ENCODE data around the gene KNSTRN. TPM values are rescaled to one million over a fixed set of nuclear protein-coding genes. Genes with fewer than 3 reads are reported as not detected.

KNSTRN gene
- total and polyA plus RNA-seq, 2 of the 4 experiments (the other 2 are of a cell fraction): 33.1 to 73.5 TPM

DNA sequence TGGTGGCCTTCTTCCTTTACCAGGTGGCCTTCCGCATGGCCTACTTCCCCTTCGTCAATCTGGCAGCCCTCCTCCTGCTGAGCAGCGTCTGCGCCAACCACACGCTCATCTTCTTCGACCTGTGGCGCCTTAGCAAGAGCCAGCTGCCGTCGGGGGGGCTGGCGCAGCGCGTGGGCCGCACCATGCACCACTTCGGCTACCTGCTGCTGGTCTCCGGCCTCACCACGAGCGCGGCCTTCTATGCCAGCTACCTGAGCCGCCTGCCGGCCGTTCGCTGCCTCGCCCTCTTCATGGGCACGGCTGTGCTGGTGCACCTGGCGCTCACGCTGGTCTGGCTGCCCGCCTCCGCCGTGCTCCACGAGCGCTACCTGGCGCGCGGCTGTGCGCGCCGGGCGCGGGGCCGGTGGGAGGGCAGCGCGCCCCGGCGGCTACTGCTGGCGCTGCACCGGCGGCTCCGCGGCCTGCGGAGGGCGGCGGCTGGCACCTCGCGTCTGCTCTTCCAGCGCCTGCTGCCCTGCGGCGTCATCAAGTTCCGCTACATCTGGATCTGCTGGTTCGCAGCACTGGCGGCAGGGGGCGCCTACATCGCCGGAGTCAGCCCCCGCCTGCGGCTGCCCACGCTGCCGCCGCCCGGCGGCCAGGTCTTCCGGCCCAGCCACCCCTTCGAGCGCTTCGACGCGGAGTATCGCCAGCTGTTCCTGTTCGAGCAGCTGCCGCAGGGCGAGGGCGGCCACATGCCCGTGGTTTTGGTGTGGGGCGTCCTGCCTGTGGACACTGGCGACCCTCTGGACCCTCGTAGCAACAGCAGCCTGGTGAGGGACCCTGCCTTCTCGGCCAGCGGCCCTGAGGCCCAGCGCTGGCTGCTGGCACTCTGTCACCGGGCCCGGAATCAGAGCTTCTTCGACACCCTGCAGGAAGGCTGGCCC is 14.6 kb upstream of the KNSTRN start:
- peak; percentile 95 for ATAC-seq (ENCODE audit: low read depth)
- dilution Hi-C loops (cut with HindIII; ENCODE audit: low sequenced_read_pairs, unreplicated experiment) (no loop called here), in situ Hi-C loops (cut with MboI; ENCODE audit: low sequenced_read_pairs) (no loop called here), intact Hi-C loops (cut with micrococcal nuclease) (loop anchor here (1.0 kb wide), 1 partner anchor 54 kb away; no protein-coding TSS in a partner anchor)
- POLR2A ChIA-PET (ENCODE audit: unreplicated experiment): no interaction called here
- CTCF ChIA-PET: interaction anchor here (0.6 to 1.6 kb wide), 5 partner anchors 10 to 510 kb away, joined by 3 to 6 read pairs (median 5); partner anchors contain the start of gene DISP2
- 17% methylated on average over 61 of the region's 91 CpGs; no CpG with 5 or more reads in 1 of the 2 experiments for WGBS, 2 experiments (ENCODE audit: extremely low coverage in 2 of 2, insufficient read length in 1 of 2)
- Histone ChIP-seq H3K79me1 (ENCODE audit: low read depth in 1 of 2, low read length in 2 of 2) (no peaks in the 10 kb centered on the region), H3K4me1 (ENCODE audit: control insufficient read depth, insufficient read depth, low read length) (peaks cover 2% of the 10 kb centered on the region), H4K91ac (ENCODE audit: insufficient read depth, low read depth, low read length) (peak overlapping the region; percentile 70; the same call in 1 of the 2 replicates), H2AFZ (replicated peaks; ENCODE audit: low read length, poor library complexity) (peak overlapping the region; percentile 98), H3K4me3 (ENCODE audit: insufficient read depth, low read depth, low read length) (no peak overlapping the region), H3K27ac (ENCODE audit: insufficient read depth, low read length) (no peak overlapping the region; the same call in 1 of the 2 replicates), H2BK20ac (ENCODE audit: low read depth, low read length) (peak overlapping the region; percentile 78), H4K5ac (ENCODE audit: low read depth, low read length) (peak overlapping the region; percentile 70; the same call in 1 of the 2 replicates), H3K18ac (ENCODE audit: low read depth, low read length) (no peak overlapping the region), H3K4ac (ENCODE audit: low read depth, low read length) (peak overlapping the region; percentile 95), H2AK9ac (replicated peaks; ENCODE audit: low read depth, low read length, poor library complexity) (peak overlapping the region; percentile 77), H3K9me3 (ENCODE audit: control insufficient read depth, insufficient read depth, low read length) (no peaks in the 10 kb centered on the region), H2BK15ac (ENCODE audit: low read depth, low read length) (no peak overlapping the region; the same call in 2 of the 3 replicates), H3K9me1 (ENCODE audit: insufficient read depth, low read length) (0 out of 2 replicates have a peak, but pooled peaks cover 3% of the 10 kb centered on the region), H3K9ac (ENCODE audit: low read depth, low read length) (no peak overlapping the region), H4K8ac (ENCODE audit: low read depth in 2 of 2, low read length in 2 of 2) (peak overlapping the region; percentile 86 to 97), H3K4me2 (ENCODE audit: low read depth, low read length) (peak overlapping the region; percentile 49), H2AK5ac (ENCODE audit: low read depth, low read length) (peak overlapping the region; percentile 43; the same call in 1 of the 2 replicates), H3K27me3 (ENCODE audit: control insufficient read depth, insufficient read depth, low read length) (peaks cover 5% of the 10 kb centered on the region; the same call in 1 of the 2 replicates), H3K36me3 (ENCODE audit: control insufficient read depth, insufficient read depth, low read length) (no peaks in the 10 kb centered on the region), H3K14ac (replicated peaks; ENCODE audit: low read depth, low read length) (0 out of 2 replicates have a peak overlapping the region, but pooled peaks have one; percentile 78), H3K56ac (ENCODE audit: extremely low read depth, insufficient read depth, low read length) (peak overlapping the region; percentile 3; the same call in 1 of the 2 replicates), H2BK120ac (ENCODE audit: low read depth, low read length) (peak overlapping the region; percentile 95), H2BK5ac (ENCODE audit: low read depth, low read length, poor library complexity, severe bottlenecking) (peak overlapping the region; percentile 73), H4K20me1 (ENCODE audit: insufficient read depth, low read length) (no peaks in the 10 kb centered on the region), H3K23ac (ENCODE audit: low read depth, low read length) (no peak overlapping the region)
- TF ChIP-seq NFE2L2 (IDR thresholded peaks at IDR 0.05; ENCODE audit: low read depth, low read length): no peak
- TF ChIP-seq, protein P1, sequence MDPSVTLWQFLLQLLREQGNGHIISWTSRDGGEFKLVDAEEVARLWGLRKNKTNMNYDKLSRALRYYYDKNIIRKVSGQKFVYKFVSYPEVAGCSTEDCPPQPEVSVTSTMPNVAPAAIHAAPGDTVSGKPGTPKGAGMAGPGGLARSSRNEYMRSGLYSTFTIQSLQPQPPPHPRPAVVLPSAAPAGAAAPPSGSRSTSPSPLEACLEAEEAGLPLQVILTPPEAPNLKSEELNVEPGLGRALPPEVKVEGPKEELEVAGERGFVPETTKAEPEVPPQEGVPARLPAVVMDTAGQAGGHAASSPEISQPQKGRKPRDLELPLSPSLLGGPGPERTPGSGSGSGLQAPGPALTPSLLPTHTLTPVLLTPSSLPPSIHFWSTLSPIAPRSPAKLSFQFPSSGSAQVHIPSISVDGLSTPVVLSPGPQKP (IDR thresholded peaks at IDR 0.05; ENCODE audit: borderline replicate concordance, low read depth, low read length): no peak
- TF ChIP-seq, protein P2, sequence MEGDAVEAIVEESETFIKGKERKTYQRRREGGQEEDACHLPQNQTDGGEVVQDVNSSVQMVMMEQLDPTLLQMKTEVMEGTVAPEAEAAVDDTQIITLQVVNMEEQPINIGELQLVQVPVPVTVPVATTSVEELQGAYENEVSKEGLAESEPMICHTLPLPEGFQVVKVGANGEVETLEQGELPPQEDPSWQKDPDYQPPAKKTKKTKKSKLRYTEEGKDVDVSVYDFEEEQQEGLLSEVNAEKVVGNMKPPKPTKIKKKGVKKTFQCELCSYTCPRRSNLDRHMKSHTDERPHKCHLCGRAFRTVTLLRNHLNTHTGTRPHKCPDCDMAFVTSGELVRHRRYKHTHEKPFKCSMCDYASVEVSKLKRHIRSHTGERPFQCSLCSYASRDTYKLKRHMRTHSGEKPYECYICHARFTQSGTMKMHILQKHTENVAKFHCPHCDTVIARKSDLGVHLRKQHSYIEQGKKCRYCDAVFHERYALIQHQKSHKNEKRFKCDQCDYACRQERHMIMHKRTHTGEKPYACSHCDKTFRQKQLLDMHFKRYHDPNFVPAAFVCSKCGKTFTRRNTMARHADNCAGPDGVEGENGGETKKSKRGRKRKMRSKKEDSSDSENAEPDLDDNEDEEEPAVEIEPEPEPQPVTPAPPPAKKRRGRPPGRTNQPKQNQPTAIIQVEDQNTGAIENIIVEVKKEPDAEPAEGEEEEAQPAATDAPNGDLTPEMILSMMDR (conservative IDR thresholded peaks at IDR 0.05; ENCODE audit: low read depth, low read length): peak; percentile 95
- peak; percentile 63 for TF ChIP-seq RAD21 (IDR thresholded peaks at IDR 0.05; ENCODE audit: low read length)
- TF ChIP-seq, protein P3, sequence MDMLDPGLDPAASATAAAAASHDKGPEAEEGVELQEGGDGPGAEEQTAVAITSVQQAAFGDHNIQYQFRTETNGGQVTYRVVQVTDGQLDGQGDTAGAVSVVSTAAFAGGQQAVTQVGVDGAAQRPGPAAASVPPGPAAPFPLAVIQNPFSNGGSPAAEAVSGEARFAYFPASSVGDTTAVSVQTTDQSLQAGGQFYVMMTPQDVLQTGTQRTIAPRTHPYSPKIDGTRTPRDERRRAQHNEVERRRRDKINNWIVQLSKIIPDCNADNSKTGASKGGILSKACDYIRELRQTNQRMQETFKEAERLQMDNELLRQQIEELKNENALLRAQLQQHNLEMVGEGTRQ (IDR thresholded peaks at IDR 0.05; ENCODE audit: low read depth, low read length): no peak
- no peak for TF ChIP-seq MXI1 (IDR thresholded peaks at IDR 0.05; ENCODE audit: borderline replicate concordance, low read depth, low read length)
- peak; percentile 75 for TF ChIP-seq SMC3 (IDR thresholded peaks at IDR 0.05; ENCODE audit: low read depth, low read length)
- TF ChIP-seq BHLHE40 (IDR thresholded peaks at IDR 0.05; ENCODE audit: low read depth, low read length): peak; percentile 15; the same call in 1 of the 2 replicates
- TF ChIP-seq MAZ (IDR thresholded peaks at IDR 0.05; ENCODE audit: borderline replicate concordance, low read depth, low read length): peak; percentile 96
- DNase-seq: peak; percentile 87
- no TSS peak for BruUV-seq (replicated peaks)
